ENCODE data around the gene SLC12A3. TPM values are rescaled to one million over a fixed set of nuclear protein-coding genes. Genes with fewer than 3 reads are reported as not detected.

The SLC12A3 gene
- total RNA-seq, 1 experiment from 2014 or later = not detected

- peaks cover 4% of the 10 kb centered on the region; the same call in 1 of the 2 replicates for H3K36me3 Mint-ChIP-seq
- DNase-seq (ENCODE audit: low spot score) (no peak), ATAC-seq (no peak)
- POLR2A ChIA-PET = no interaction called here
- peaks cover 10% of the 10 kb centered on the region for H3K9me3 Mint-ChIP-seq
- H3K4me1 Mint-ChIP-seq = no peaks in the 10 kb centered on the region
- no peak for TF ChIP-seq GRHL2 (CRISPR knock-in tag; IDR thresholded peaks at IDR 0.05; ENCODE audit: insufficient replicate concordance, severe bottlenecking)
- TF ChIP-seq RORB (CRISPR knock-in tag; IDR thresholded peaks at IDR 0.05) = no peak
- no peak for TF ChIP-seq FOXJ3 (CRISPR knock-in tag; IDR thresholded peaks at IDR 0.05; ENCODE audit: borderline replicate concordance)
- no peak for TF ChIP-seq HMGXB4 (CRISPR knock-in tag; IDR thresholded peaks at IDR 0.05)
- TF ChIP-seq HMGA2 (CRISPR knock-in tag; IDR thresholded peaks at IDR 0.05) = no peak
- TF ChIP-seq ZNF416 (CRISPR knock-in tag; IDR thresholded peaks at IDR 0.05) = no peak
- no peak for TF ChIP-seq MLX (CRISPR knock-in tag; IDR thresholded peaks at IDR 0.05)
- no peak for TF ChIP-seq ERG (CRISPR knock-in tag; IDR thresholded peaks at IDR 0.05)
- no peak for TF ChIP-seq NR2C2 (CRISPR knock-in tag; IDR thresholded peaks at IDR 0.05)
- no peak for TF ChIP-seq ZNF423 (CRISPR knock-in tag; IDR thresholded peaks at IDR 0.05)
- no peak for TF ChIP-seq SP1 (CRISPR knock-in tag; conservative IDR thresholded peaks at IDR 0.05)
- H3K4me3 Mint-ChIP-seq = no peak overlapping the region
- no peak overlapping the region for H3K27ac Mint-ChIP-seq
- H3K27me3 Mint-ChIP-seq (ENCODE audit: low read depth) = no peaks in the 10 kb centered on the region; the same call in 1 of the 2 replicates
- CTCF ChIA-PET = interaction anchor here (0.5 to 0.6 kb wide), 2 partner anchors 11 to 67 kb away, joined by 3 to 4 read pairs; no protein-coding TSS in a partner anchor
These were observed 88.0 kb downstream of the SLC12A3 start for GRCh38 chr16:56953006-56953405.

GRCh38 chr16:56956076-56956475 lies 91.1 kb downstream of the SLC12A3 start:
- Mint-ChIP-seq H3K36me3 (peaks cover 4% of the 10 kb centered on the region; the same call in 1 of the 2 replicates), H3K27ac (no peak overlapping the region), H3K4me3 (no peak overlapping the region), H3K27me3 (ENCODE audit: low read depth) (no peaks in the 10 kb centered on the region), H3K9me3 (peaks cover 10% of the 10 kb centered on the region), H3K4me1 (no peaks in the 10 kb centered on the region)
- POLR2A ChIA-PET = no interaction called here
- TF ChIP-seq CREM (CRISPR knock-in tag; IDR thresholded peaks at IDR 0.05) (no peak), ZNF416 (CRISPR knock-in tag; IDR thresholded peaks at IDR 0.05) (no peak), GABPB1 (CRISPR knock-in tag; IDR thresholded peaks at IDR 0.05) (no peak), PREB (CRISPR knock-in tag; IDR thresholded peaks at IDR 0.05; ENCODE audit: borderline replicate concordance) (no peak), GRHL2 (CRISPR knock-in tag; IDR thresholded peaks at IDR 0.05; ENCODE audit: insufficient replicate concordance, severe bottlenecking) (no peak), IRF1 (CRISPR knock-in tag; IDR thresholded peaks at IDR 0.05) (no peak), ERG (CRISPR knock-in tag; IDR thresholded peaks at IDR 0.05) (no peak), RORB (CRISPR knock-in tag; IDR thresholded peaks at IDR 0.05) (no peak), PRDM15 (CRISPR knock-in tag; IDR thresholded peaks at IDR 0.05) (no peak), JUN (CRISPR knock-in tag; IDR thresholded peaks at IDR 0.05) (no peak), FOXK1 (CRISPR knock-in tag; IDR thresholded peaks at IDR 0.05) (no peak), ZBTB43 (CRISPR knock-in tag; IDR thresholded peaks at IDR 0.05) (no peak), NFYB (CRISPR knock-in tag; conservative IDR thresholded peaks at IDR 0.05; ENCODE audit: low read depth) (no peak), CREB1 (CRISPR knock-in tag; IDR thresholded peaks at IDR 0.05) (no peak)
- CTCF ChIA-PET = no interaction called here
- DNase-seq (ENCODE audit: low spot score) (no peak), ATAC-seq (no peak)

Measured in WTC11 (cell line).